Keratinocyte (primary cell): ENCODE measurements around the gene SLC19A1. TPM values are rescaled to one million over a fixed set of nuclear protein-coding genes. Genes with fewer than 3 reads are reported as not detected.
"Not testable (repeated sequence)": the region's sequence is repeated elsewhere in the genome, so short reads cannot be mapped to it uniquely, and the experiment has no call there.

ENCODE experiments used
- DNase-seq: peaks from one replicate; pipeline ENCODE4 v3.0.0-alpha.2; 2011; ENCODE audit warnings: low read depth, missing footprints, low spot score
- FAIRE-seq: peaks from 2 replicates; lab custom pipeline; 2011; peaks lifted over from hg19 to GRCh38; lab: Jason Lieb, UNC
- H2AFZ ChIP-seq: 2 replicates; pipeline ENCODE4 v1.6.0; 2012; ENCODE audit warnings: low read length, control low read depth, inconsistent platforms; ENCODE audit not compliant: control insufficient read depth
- H3K27ac ChIP-seq: 2 replicates; pipeline ENCODE4 v1.5.1; 2011; ENCODE audit warnings: low read length; ENCODE audit not compliant: control insufficient read depth, insufficient read depth
- H3K27me3 ChIP-seq: 3 replicates; pipeline ENCODE4 v1.6.0; 2011; ENCODE audit warnings: low read length; ENCODE audit not compliant: control insufficient read depth, insufficient read depth; ENCODE audit errors: extremely low read depth
- H3K36me3 ChIP-seq, 2 experiments: 2 replicates in 1 of 2; 3 replicates in 1 of 2; pipeline ENCODE4 v1.5.1; 2011; ENCODE audit warnings: low read length in 2 of 2, mild to moderate bottlenecking in 1 of 2; ENCODE audit not compliant: control insufficient read depth in 2 of 2, insufficient read depth in 2 of 2; ENCODE audit errors: extremely low read depth in 1 of 2
- H3K4me1 ChIP-seq: 3 replicates; pipeline ENCODE4 v1.5.1; 2011; ENCODE audit warnings: low read length; ENCODE audit not compliant: control insufficient read depth, insufficient read depth; ENCODE audit errors: extremely low read depth
- H3K4me2 ChIP-seq: 3 replicates; pipeline ENCODE4 v1.6.0; 2011; ENCODE audit warnings: low read depth, low read length; ENCODE audit not compliant: control insufficient read depth, insufficient read depth; ENCODE audit errors: extremely low read depth
- H3K4me3 ChIP-seq, 3 experiments: fragments of 200-600 bp in 1 of 3; sonication (generic) in 1 of 3; 2 replicates in 2 of 3; 3 replicates in 1 of 3; pipeline ENCODE4 v1.5.1; 2011 to 2016; ENCODE audit warnings: low read length in 3 of 3, mild to moderate bottlenecking in 3 of 3, control low read depth in 2 of 3, inconsistent platforms in 1 of 3, low read depth in 1 of 3, mixed read lengths in 1 of 3, mixed run types in 1 of 3, moderate library complexity in 1 of 3; ENCODE audit not compliant: control insufficient read depth in 2 of 3, insufficient read depth in 2 of 3; ENCODE audit errors: extremely low read depth in 1 of 3
- H3K79me2 ChIP-seq: 2 replicates; pipeline ENCODE4 v1.6.0; 2012; ENCODE audit warnings: low read length; ENCODE audit not compliant: control insufficient read depth, insufficient read depth
- H3K9ac ChIP-seq: 3 replicates; pipeline ENCODE4 v1.6.0; 2011; ENCODE audit warnings: low read length; ENCODE audit not compliant: control insufficient read depth, insufficient read depth; ENCODE audit errors: extremely low read depth
- H3K9me1 ChIP-seq: 3 replicates; pipeline ENCODE4 v1.6.0; 2011; ENCODE audit warnings: low read length; ENCODE audit not compliant: control insufficient read depth, insufficient read depth; ENCODE audit errors: extremely low read depth
- H3K9me3 ChIP-seq: 2 replicates; pipeline ENCODE4 v1.5.1; 2012; ENCODE audit warnings: low read depth, low read length; ENCODE audit not compliant: control insufficient read depth
- H4K20me1 ChIP-seq: 3 replicates; pipeline ENCODE4 v1.6.0; 2011; ENCODE audit warnings: low read length; ENCODE audit not compliant: control insufficient read depth, insufficient read depth; ENCODE audit errors: extremely low read depth
- EZH2 ChIP-seq: IDR thresholded peaks from one replicate; pipeline ENCODE4 v1.6.1; 2012; ENCODE audit warnings: inconsistent platforms, mild to moderate bottlenecking, low read length, moderate library complexity
- dilution Hi-C: fragments of 300-500 bp; cut with MboI; formaldehyde crosslinking; loops from one replicate; pipeline ENCODE4 v1.7.0; 2020; ENCODE audit warnings: low sequenced_read_pairs; ENCODE audit not compliant: extremely low pct_ligation_motif_present
- polyA plus RNA-seq, 5 experiments: library from polyadenylated mRNA; depleted of rRNA in 3 of 5; stranded (reverse) in 3 of 5; stranded (forward) in 1 of 5; unstranded in 1 of 5; fragments of >200 nt; gene quantifications; 1 replicate in 1 of 5; 2 replicates in 3 of 5; 3 replicates in 1 of 5; pipeline versions ENCODE4 v1.2.1 to v1.2.3, GENCODE V29; 2011 to 2012; ENCODE audit warnings: missing spikeins in 2 of 5, low read depth in 1 of 5, low replicate concordance in 1 of 5
- TF ChIP-seq, protein P1 (sequence below), 3 experiments: IDR thresholded peaks in 1 of 3; conservative IDR thresholded peaks in 1 of 3; optimal IDR thresholded peaks in 1 of 3; 2 replicates in 2 of 3; 3 replicates in 1 of 3; pipeline versions ENCODE3 to v1.5.1; 2011; ENCODE audit warnings: low read length in 3 of 3, mild to moderate bottlenecking in 3 of 3, moderate library complexity in 2 of 3, control low read depth in 1 of 3, inconsistent platforms in 1 of 3; ENCODE audit not compliant: insufficient read depth in 2 of 3; ENCODE audit errors: extremely low read depth in 1 of 3

Gene SLC19A1
- polyA plus RNA-seq, 1 donor (not counting 4 experiments of a cell fraction or from before 2014, with no cell fraction given) = 3.8 TPM

DNA sequence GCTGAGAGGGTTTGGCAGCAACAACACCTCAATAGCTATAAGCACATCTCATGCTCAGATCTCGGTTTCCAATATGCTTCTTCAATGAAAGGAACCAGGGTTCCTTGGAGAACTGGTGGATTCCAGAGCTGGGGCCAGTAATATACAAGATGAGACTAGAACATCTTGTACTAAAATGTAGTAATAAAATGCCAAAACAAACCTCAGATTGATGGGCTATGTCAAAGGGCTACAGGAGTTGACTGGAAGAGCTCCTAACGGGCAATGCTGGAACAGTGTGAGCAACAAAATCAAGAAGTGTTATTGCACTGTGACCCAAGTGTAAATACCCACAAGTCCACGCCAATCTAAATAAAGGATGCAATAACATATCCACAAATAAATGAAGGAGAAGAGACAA lies 26.1 kb upstream of the SLC19A1 start:
- Histone ChIP-seq H3K9ac (no peak overlapping the region), H3K27ac (no peak overlapping the region), H3K79me2 (no peaks in the 10 kb centered on the region), H4K20me1 (no peaks in the 10 kb centered on the region), H3K4me3 (no peak overlapping the region), H3K4me2 (no peak overlapping the region), H3K4me1 (peaks cover 3% of the 10 kb centered on the region), H3K27me3 (peaks cover 18% of the 10 kb centered on the region), H3K9me3 (no peaks in the 10 kb centered on the region), H3K9me1 (no peaks in the 10 kb centered on the region), H2AFZ (no peak overlapping the region), H3K36me3 (no peaks in the 10 kb centered on the region)
- DNase-seq (no peak), FAIRE-seq (no peak)
- dilution Hi-C loops = no loop called here
- TF ChIP-seq EZH2 = no peak
- TF ChIP-seq, protein P1, sequence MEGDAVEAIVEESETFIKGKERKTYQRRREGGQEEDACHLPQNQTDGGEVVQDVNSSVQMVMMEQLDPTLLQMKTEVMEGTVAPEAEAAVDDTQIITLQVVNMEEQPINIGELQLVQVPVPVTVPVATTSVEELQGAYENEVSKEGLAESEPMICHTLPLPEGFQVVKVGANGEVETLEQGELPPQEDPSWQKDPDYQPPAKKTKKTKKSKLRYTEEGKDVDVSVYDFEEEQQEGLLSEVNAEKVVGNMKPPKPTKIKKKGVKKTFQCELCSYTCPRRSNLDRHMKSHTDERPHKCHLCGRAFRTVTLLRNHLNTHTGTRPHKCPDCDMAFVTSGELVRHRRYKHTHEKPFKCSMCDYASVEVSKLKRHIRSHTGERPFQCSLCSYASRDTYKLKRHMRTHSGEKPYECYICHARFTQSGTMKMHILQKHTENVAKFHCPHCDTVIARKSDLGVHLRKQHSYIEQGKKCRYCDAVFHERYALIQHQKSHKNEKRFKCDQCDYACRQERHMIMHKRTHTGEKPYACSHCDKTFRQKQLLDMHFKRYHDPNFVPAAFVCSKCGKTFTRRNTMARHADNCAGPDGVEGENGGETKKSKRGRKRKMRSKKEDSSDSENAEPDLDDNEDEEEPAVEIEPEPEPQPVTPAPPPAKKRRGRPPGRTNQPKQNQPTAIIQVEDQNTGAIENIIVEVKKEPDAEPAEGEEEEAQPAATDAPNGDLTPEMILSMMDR (optimal IDR thresholded peaks at IDR 0.05 in 1 of 3, IDR thresholded peaks at IDR 0.05 in 1 of 3, conservative IDR thresholded peaks at IDR 0.05 in 1 of 3; ENCODE audit: extremely low read depth in 1 of 3, insufficient read depth in 2 of 3, low read length in 3 of 3) = no peak

DNA sequence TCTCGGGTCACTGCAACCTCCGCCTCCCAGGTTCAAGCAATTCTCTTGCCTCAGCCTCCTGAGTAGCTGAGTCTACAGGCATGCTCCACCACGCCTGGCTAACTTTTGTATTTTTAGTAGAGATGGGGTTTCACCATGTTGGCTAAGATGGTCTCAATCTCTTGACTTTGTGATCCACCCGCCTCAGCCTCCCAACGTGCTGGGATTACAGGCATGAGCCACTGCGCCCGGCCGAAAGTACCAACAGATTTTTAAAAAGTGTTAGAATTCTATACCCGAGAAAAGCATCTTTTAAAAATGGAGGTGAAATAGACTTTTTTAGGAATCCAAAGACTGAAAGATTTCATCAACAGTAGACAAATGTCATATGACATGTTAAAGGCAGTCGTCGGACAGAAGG lies 21.9 kb upstream of the SLC19A1 start:
- H3K4me1 ChIP-seq, H3K9me3 ChIP-seq, H3K9ac ChIP-seq, H3K4me3 ChIP-seq, H3K27ac ChIP-seq, H4K20me1 ChIP-seq, H3K4me2 ChIP-seq, H2AFZ ChIP-seq, dilution Hi-C loops, H3K79me2 ChIP-seq, H3K9me1 ChIP-seq, DNase-seq, FAIRE-seq, H3K36me3 ChIP-seq: not testable (repeated sequence)
- H3K27me3 ChIP-seq = peaks cover 21% of the 10 kb centered on the region

DNA sequence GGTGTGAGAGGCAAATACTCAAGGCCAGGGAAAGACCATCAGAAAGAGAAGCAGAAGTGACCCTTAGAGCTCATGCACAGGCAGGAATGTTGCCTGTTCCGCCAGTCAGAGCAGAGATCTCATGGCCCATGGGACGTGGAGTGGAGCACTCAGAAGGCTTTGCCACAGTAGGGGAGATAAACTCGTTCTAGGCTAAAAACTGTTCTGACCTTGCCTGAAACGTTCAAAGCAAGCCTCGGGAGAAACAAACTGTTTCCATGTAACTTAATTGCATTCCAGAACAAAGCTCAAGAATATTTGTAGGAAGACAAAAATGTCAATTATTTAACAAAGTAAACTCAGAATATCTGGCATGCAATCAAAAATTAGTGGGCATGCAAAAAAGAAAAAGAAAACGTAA lies 20.7 kb upstream of the SLC19A1 start:
- H3K9ac ChIP-seq = no peak overlapping the region
- no peak overlapping the region for H3K27ac ChIP-seq
- H3K4me1 ChIP-seq = no peaks in the 10 kb centered on the region
- no peaks in the 10 kb centered on the region for H3K79me2 ChIP-seq
- FAIRE-seq (no peak), DNase-seq (no peak)
- dilution Hi-C loops = no loop called here
- no peak overlapping the region for H2AFZ ChIP-seq
- H3K9me1 ChIP-seq = no peaks in the 10 kb centered on the region
- H3K9me3 ChIP-seq = no peaks in the 10 kb centered on the region
- no peak overlapping the region for H3K4me2 ChIP-seq
- peaks cover 25% of the 10 kb centered on the region for H3K27me3 ChIP-seq
- no peaks in the 10 kb centered on the region for H3K36me3 ChIP-seq
- no peak overlapping the region for H3K4me3 ChIP-seq
- H4K20me1 ChIP-seq = no peaks in the 10 kb centered on the region
- TF ChIP-seq, protein P1 (optimal IDR thresholded peaks at IDR 0.05 in 1 of 3, IDR thresholded peaks at IDR 0.05 in 1 of 3, conservative IDR thresholded peaks at IDR 0.05 in 1 of 3; ENCODE audit: extremely low read depth in 1 of 3, insufficient read depth in 2 of 3, low read length in 3 of 3) = no peak
- TF ChIP-seq EZH2 = no peak
